ENCODE results near the gene SV2C.

DNA sequence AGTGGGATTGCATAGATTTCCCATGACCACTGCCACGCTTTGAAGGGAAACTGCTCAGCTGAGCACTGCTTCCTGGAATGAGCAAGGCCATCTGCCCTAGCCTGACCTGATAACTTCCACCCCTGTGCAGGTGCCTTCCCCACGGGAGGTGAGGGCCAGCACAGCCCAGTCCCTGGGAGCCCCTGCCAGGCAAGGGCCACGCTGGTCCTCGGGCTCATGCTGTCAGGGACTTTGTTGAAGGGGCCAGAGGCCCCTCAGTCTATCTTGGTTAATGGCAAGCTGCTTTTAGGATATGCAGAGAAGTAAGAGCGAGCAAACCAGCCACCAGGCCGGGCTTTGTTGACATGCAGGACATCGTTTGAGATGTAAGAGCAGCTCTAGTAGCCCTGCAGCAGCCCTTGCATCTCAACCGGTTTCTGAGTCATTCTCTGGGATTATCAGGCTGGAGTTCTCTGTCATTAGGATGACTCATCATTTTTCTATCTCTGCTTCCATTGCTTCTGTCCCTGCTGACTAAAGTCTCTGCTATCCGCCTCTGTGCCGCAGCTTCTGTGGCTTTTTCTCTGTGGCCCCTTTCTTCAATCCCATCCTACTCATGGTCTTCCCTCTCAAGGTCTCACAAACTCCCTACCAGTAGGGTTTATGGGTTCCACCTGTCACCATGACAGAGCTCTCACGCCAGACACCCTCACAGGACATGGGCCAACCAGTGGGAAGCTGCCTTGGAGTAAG lies 289.3 kb downstream of the SV2C start:
- TF ChIP-seq, protein P1, sequence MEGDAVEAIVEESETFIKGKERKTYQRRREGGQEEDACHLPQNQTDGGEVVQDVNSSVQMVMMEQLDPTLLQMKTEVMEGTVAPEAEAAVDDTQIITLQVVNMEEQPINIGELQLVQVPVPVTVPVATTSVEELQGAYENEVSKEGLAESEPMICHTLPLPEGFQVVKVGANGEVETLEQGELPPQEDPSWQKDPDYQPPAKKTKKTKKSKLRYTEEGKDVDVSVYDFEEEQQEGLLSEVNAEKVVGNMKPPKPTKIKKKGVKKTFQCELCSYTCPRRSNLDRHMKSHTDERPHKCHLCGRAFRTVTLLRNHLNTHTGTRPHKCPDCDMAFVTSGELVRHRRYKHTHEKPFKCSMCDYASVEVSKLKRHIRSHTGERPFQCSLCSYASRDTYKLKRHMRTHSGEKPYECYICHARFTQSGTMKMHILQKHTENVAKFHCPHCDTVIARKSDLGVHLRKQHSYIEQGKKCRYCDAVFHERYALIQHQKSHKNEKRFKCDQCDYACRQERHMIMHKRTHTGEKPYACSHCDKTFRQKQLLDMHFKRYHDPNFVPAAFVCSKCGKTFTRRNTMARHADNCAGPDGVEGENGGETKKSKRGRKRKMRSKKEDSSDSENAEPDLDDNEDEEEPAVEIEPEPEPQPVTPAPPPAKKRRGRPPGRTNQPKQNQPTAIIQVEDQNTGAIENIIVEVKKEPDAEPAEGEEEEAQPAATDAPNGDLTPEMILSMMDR (conservative IDR thresholded peaks at IDR 0.05; ENCODE audit: low read length): no peak
- no peak for TF ChIP-seq EZH2phosphoT487 (IDR thresholded peaks at IDR 0.05; ENCODE audit: borderline replicate concordance)

Measured in Loucy (cell line).